Keratinocyte (primary cell): ENCODE measurements around the gene LRRC3B. TPM values are rescaled to one million over a fixed set of nuclear protein-coding genes. Genes with fewer than 3 reads are reported as not detected.
"Not testable (repeated sequence)": the region's sequence is repeated elsewhere in the genome, so short reads cannot be mapped to it uniquely, and the experiment has no call there.

ENCODE experiments used
- DNase-seq: peaks from one replicate; pipeline ENCODE4 v3.0.0-alpha.2; 2011; ENCODE audit warnings: low read depth, missing footprints, low spot score
- FAIRE-seq: peaks from 2 replicates; lab custom pipeline; 2011; peaks lifted over from hg19 to GRCh38; lab: Jason Lieb, UNC
- H2AFZ ChIP-seq: 2 replicates; pipeline ENCODE4 v1.6.0; 2012; ENCODE audit warnings: low read length, control low read depth, inconsistent platforms; ENCODE audit not compliant: control insufficient read depth
- H3K27ac ChIP-seq: 2 replicates; pipeline ENCODE4 v1.5.1; 2011; ENCODE audit warnings: low read length; ENCODE audit not compliant: control insufficient read depth, insufficient read depth
- H3K27me3 ChIP-seq: 3 replicates; pipeline ENCODE4 v1.6.0; 2011; ENCODE audit warnings: low read length; ENCODE audit not compliant: control insufficient read depth, insufficient read depth; ENCODE audit errors: extremely low read depth
- H3K36me3 ChIP-seq, 2 experiments: 2 replicates in 1 of 2; 3 replicates in 1 of 2; pipeline ENCODE4 v1.5.1; 2011; ENCODE audit warnings: low read length in 2 of 2, mild to moderate bottlenecking in 1 of 2; ENCODE audit not compliant: control insufficient read depth in 2 of 2, insufficient read depth in 2 of 2; ENCODE audit errors: extremely low read depth in 1 of 2
- H3K4me1 ChIP-seq: 3 replicates; pipeline ENCODE4 v1.5.1; 2011; ENCODE audit warnings: low read length; ENCODE audit not compliant: control insufficient read depth, insufficient read depth; ENCODE audit errors: extremely low read depth
- H3K4me2 ChIP-seq: 3 replicates; pipeline ENCODE4 v1.6.0; 2011; ENCODE audit warnings: low read depth, low read length; ENCODE audit not compliant: control insufficient read depth, insufficient read depth; ENCODE audit errors: extremely low read depth
- H3K4me3 ChIP-seq, 3 experiments: fragments of 200-600 bp in 1 of 3; sonication (generic) in 1 of 3; 2 replicates in 2 of 3; 3 replicates in 1 of 3; pipeline ENCODE4 v1.5.1; 2011 to 2016; ENCODE audit warnings: low read length in 3 of 3, mild to moderate bottlenecking in 3 of 3, control low read depth in 2 of 3, inconsistent platforms in 1 of 3, low read depth in 1 of 3, mixed read lengths in 1 of 3, mixed run types in 1 of 3, moderate library complexity in 1 of 3; ENCODE audit not compliant: control insufficient read depth in 2 of 3, insufficient read depth in 2 of 3; ENCODE audit errors: extremely low read depth in 1 of 3
- H3K79me2 ChIP-seq: 2 replicates; pipeline ENCODE4 v1.6.0; 2012; ENCODE audit warnings: low read length; ENCODE audit not compliant: control insufficient read depth, insufficient read depth
- H3K9ac ChIP-seq: 3 replicates; pipeline ENCODE4 v1.6.0; 2011; ENCODE audit warnings: low read length; ENCODE audit not compliant: control insufficient read depth, insufficient read depth; ENCODE audit errors: extremely low read depth
- H3K9me1 ChIP-seq: 3 replicates; pipeline ENCODE4 v1.6.0; 2011; ENCODE audit warnings: low read length; ENCODE audit not compliant: control insufficient read depth, insufficient read depth; ENCODE audit errors: extremely low read depth
- H3K9me3 ChIP-seq: 2 replicates; pipeline ENCODE4 v1.5.1; 2012; ENCODE audit warnings: low read depth, low read length; ENCODE audit not compliant: control insufficient read depth
- H4K20me1 ChIP-seq: 3 replicates; pipeline ENCODE4 v1.6.0; 2011; ENCODE audit warnings: low read length; ENCODE audit not compliant: control insufficient read depth, insufficient read depth; ENCODE audit errors: extremely low read depth
- CTCF ChIP-seq, 3 experiments: IDR thresholded peaks in 1 of 3; conservative IDR thresholded peaks in 1 of 3; optimal IDR thresholded peaks in 1 of 3; 2 replicates in 2 of 3; 3 replicates in 1 of 3; pipeline versions ENCODE3 to v1.5.1; 2011; ENCODE audit warnings: low read length in 3 of 3, mild to moderate bottlenecking in 3 of 3, moderate library complexity in 2 of 3, control low read depth in 1 of 3, inconsistent platforms in 1 of 3; ENCODE audit not compliant: insufficient read depth in 2 of 3; ENCODE audit errors: extremely low read depth in 1 of 3
- EZH2 ChIP-seq: IDR thresholded peaks from one replicate; pipeline ENCODE4 v1.6.1; 2012; ENCODE audit warnings: inconsistent platforms, mild to moderate bottlenecking, low read length, moderate library complexity
- dilution Hi-C: fragments of 300-500 bp; cut with MboI; formaldehyde crosslinking; loops from one replicate; pipeline ENCODE4 v1.7.0; 2020; ENCODE audit warnings: low sequenced_read_pairs; ENCODE audit not compliant: extremely low pct_ligation_motif_present
- polyA plus RNA-seq, 5 experiments: library from polyadenylated mRNA; depleted of rRNA in 3 of 5; stranded (reverse) in 3 of 5; stranded (forward) in 1 of 5; unstranded in 1 of 5; fragments of >200 nt; gene quantifications; 1 replicate in 1 of 5; 2 replicates in 3 of 5; 3 replicates in 1 of 5; pipeline versions ENCODE4 v1.2.1 to v1.2.3, GENCODE V29; 2011 to 2012; ENCODE audit warnings: missing spikeins in 2 of 5, low read depth in 1 of 5, low replicate concordance in 1 of 5

LRRC3B gene
- polyA plus RNA-seq, 1 donor (not counting 4 experiments of a cell fraction or from before 2014, with no cell fraction given) = not detected

- no peaks in the 10 kb centered on the region for H3K79me2 ChIP-seq
- H3K4me3 ChIP-seq = no peak overlapping the region
- no peaks in the 10 kb centered on the region for H3K9me1 ChIP-seq
- H3K9ac ChIP-seq = no peak overlapping the region
- no peaks in the 10 kb centered on the region for H4K20me1 ChIP-seq
- no peak overlapping the region for H3K4me2 ChIP-seq
- DNase-seq (no peak), FAIRE-seq (no peak)
- TF ChIP-seq CTCF (optimal IDR thresholded peaks at IDR 0.05 in 1 of 3, IDR thresholded peaks at IDR 0.05 in 1 of 3, conservative IDR thresholded peaks at IDR 0.05 in 1 of 3; ENCODE audit: extremely low read depth in 1 of 3, insufficient read depth in 2 of 3, low read length in 3 of 3) (no peak), EZH2 (no peak)
- H3K27me3 ChIP-seq = no peaks in the 10 kb centered on the region
- no peak overlapping the region for H3K27ac ChIP-seq
- dilution Hi-C loops = no loop called here
- H3K36me3 ChIP-seq = no peaks in the 10 kb centered on the region
- no peaks in the 10 kb centered on the region for H3K9me3 ChIP-seq
- H3K4me1 ChIP-seq = no peaks in the 10 kb centered on the region
- H2AFZ ChIP-seq = no peak overlapping the region
Observed at GRCh38 chr3:26592451-26592850, 30.1 kb upstream of the LRRC3B start.

DNA sequence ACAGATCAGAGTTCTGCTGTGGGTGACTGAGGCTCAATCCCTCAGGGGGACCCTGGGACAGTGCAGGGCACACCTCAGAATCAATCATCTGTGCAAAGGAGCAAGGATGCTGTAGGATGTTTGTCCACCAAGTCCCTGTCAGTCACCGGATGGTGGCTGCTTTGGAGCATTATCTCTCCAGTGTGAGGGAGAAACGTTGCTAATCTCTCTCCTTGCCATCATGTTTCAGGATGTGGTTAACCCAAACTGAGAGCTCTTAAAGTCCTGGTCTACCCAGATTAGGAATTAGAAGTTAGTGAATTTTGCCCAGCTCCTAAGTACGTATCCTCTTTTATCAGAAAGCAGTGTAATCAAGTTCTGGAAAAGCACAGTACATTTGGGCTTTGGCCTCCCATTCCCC, 26.2 kb upstream of the LRRC3B start:
- dilution Hi-C loops = no loop called here
- Histone ChIP-seq H3K9me1 (no peaks in the 10 kb centered on the region), H3K4me2 (no peak overlapping the region), H3K4me1 (no peaks in the 10 kb centered on the region), H3K27ac (no peak overlapping the region), H3K9ac (no peak overlapping the region), H4K20me1 (no peaks in the 10 kb centered on the region), H3K27me3 (no peaks in the 10 kb centered on the region), H3K9me3 (no peaks in the 10 kb centered on the region), H2AFZ (no peak overlapping the region), H3K4me3 (no peak overlapping the region), H3K36me3 (no peaks in the 10 kb centered on the region), H3K79me2 (no peaks in the 10 kb centered on the region)
- DNase-seq (no peak), FAIRE-seq (no peak)
- no peak for TF ChIP-seq CTCF (optimal IDR thresholded peaks at IDR 0.05 in 1 of 3, IDR thresholded peaks at IDR 0.05 in 1 of 3, conservative IDR thresholded peaks at IDR 0.05 in 1 of 3; ENCODE audit: extremely low read depth in 1 of 3, insufficient read depth in 2 of 3, low read length in 3 of 3)
- no peak for TF ChIP-seq EZH2

GRCh38 chr3:26603311-26603710, 19.3 kb upstream of the LRRC3B start:
- H3K79me2 ChIP-seq, H3K4me3 ChIP-seq, H3K9me3 ChIP-seq, H3K9ac ChIP-seq, H3K4me1 ChIP-seq, H2AFZ ChIP-seq, H3K27me3 ChIP-seq, DNase-seq, H3K9me1 ChIP-seq, FAIRE-seq, H3K27ac ChIP-seq, dilution Hi-C loops, H4K20me1 ChIP-seq, H3K36me3 ChIP-seq, H3K4me2 ChIP-seq: not testable (repeated sequence)

GRCh38 chr3:26603771-26604170, 18.8 kb upstream of the LRRC3B start:
- H3K36me3 ChIP-seq, H3K4me3 ChIP-seq, H3K27me3 ChIP-seq, H3K9me1 ChIP-seq, DNase-seq, H2AFZ ChIP-seq, H3K79me2 ChIP-seq, H3K9me3 ChIP-seq, FAIRE-seq, H3K27ac ChIP-seq, H3K4me1 ChIP-seq, dilution Hi-C loops, H4K20me1 ChIP-seq, H3K4me2 ChIP-seq, H3K9ac ChIP-seq: not testable (repeated sequence)
